K562 (cell line): ENCODE results near the gene BATF. TPM values are rescaled to one million over a fixed set of nuclear protein-coding genes. Genes with fewer than 3 reads are reported as not detected.

ENCODE experiments used
- ATAC-seq: fragments of 200-7000 bp; cut with Tn5 transposase; 3 replicates; pipeline ENCODE4 v1.9.1; 2020; ENCODE audit warnings: moderate library complexity
- BruUV-seq: library from RNA; stranded (reverse); fragments of 400-500 nt; replicated peaks from 2 replicates; lab custom pipeline; 2021; lab: Mats Ljungman, UMichigan
- CTCF ChIA-PET: fragments of 300-600 bp; formaldehyde crosslinking; extraction: SDS; loops from one replicate; lab custom pipeline; 2021; ENCODE audit warnings: low intra/inter-chr PET ratio; lab: Yijun Ruan, JAX
- POLR2A ChIA-PET: fragments of 300-600, 350-650 bp; sonication (Branson Sonifier 250); formaldehyde crosslinking; extraction: SDS; loops from one replicate; lab custom pipeline; 2021; ENCODE audit warnings: antibody characterized with exemption, inconsistent platforms; lab: Yijun Ruan, JAX
- DNase-seq, 4 experiments: peaks; one replicate each; pipeline versions ENCODE4 v3.0.0 to v3.0.0-alpha.2; 2011 to 2018; ENCODE audit warnings: low spot score in 3 of 4, mixed read lengths in 3 of 4; ENCODE audit errors: extremely low read depth in 1 of 4
- FAIRE-seq: peaks from 2 replicates; lab custom pipeline; 2011; peaks lifted over from hg19 to GRCh38; lab: Jason Lieb, UNC
- H2AFZ ChIP-seq: 2 replicates; pipeline ENCODE4 v1.6.0; 2011; ENCODE audit warnings: low read depth, low read length, control low read depth, inconsistent platforms
- H3K27ac ChIP-seq: fragments of 200-600 bp; 3 replicates; pipeline ENCODE4 v1.8.0; 2011; ENCODE audit warnings: low read depth, mild to moderate bottlenecking, control low read depth, inconsistent platforms, low read length, moderate library complexity, mixed read lengths; ENCODE audit errors: extremely low read depth
- H3K27me3 ChIP-seq, 2 experiments: fragments of 300-600 bp in 1 of 2; 2 replicates in 1 of 2; 3 replicates in 1 of 2; pipeline versions ENCODE4 v1.6.0 to v1.8.0; 2011; ENCODE audit warnings: inconsistent platforms in 2 of 2, low read length in 2 of 2, mild to moderate bottlenecking in 1 of 2, mixed read lengths in 1 of 2, moderate library complexity in 1 of 2; ENCODE audit not compliant: control insufficient read depth in 2 of 2, insufficient read depth in 2 of 2
- H3K36me3 ChIP-seq: fragments of 300-600 bp; 3 replicates; pipeline ENCODE4 v1.8.0; 2011; ENCODE audit warnings: mild to moderate bottlenecking, low read length, inconsistent platforms; ENCODE audit not compliant: control insufficient read depth, insufficient read depth
- H3K4me1 ChIP-seq, 2 experiments: fragments of 200-600 bp in 1 of 2; replicated peaks in 1 of 2; 2 replicates in 1 of 2; 3 replicates in 1 of 2; pipeline versions ENCODE4 v1.5.1 to v1.8.0; 2011; ENCODE audit warnings: inconsistent platforms in 2 of 2, low read length in 2 of 2, mild to moderate bottlenecking in 1 of 2, mixed read lengths in 1 of 2, moderate library complexity in 1 of 2; ENCODE audit not compliant: control insufficient read depth in 2 of 2, insufficient read depth in 2 of 2
- H3K4me2 ChIP-seq: 2 replicates; pipeline ENCODE4 v1.6.1; 2011; ENCODE audit warnings: low read length, control low read depth, inconsistent platforms, mixed read lengths; ENCODE audit not compliant: insufficient read depth
- H3K4me3 ChIP-seq: fragments of 200-600 bp; sonication (generic), shearing (Covaris generic); 2 replicates; pipeline ENCODE4 v1.5.1; 2016; ENCODE audit warnings: control low read depth, inconsistent platforms
- H3K79me2 ChIP-seq: fragments of 200-600 bp; 3 replicates; pipeline ENCODE4 v1.8.0; 2011; ENCODE audit warnings: low read length, inconsistent platforms; ENCODE audit not compliant: control insufficient read depth, insufficient read depth
- H3K9ac ChIP-seq, 2 experiments: 2 replicates each; pipeline versions ENCODE4 v1.6.0 to v1.6.1; 2011; ENCODE audit warnings: low read depth in 2 of 2, low read length in 2 of 2, control low read depth in 1 of 2, inconsistent platforms in 1 of 2, mild to moderate bottlenecking in 1 of 2, mixed read lengths in 1 of 2; ENCODE audit not compliant: insufficient read depth in 1 of 2
- H3K9me1 ChIP-seq: one replicate; pipeline ENCODE4 v1.6.0; 2011; ENCODE audit warnings: inconsistent platforms, mild to moderate bottlenecking, low read length, moderate library complexity; ENCODE audit not compliant: control insufficient read depth, insufficient read depth
- H3K9me3 ChIP-seq: replicated peaks from 2 replicates; pipeline ENCODE4 v1.5.1; 2011; ENCODE audit warnings: low read depth, low read length, inconsistent platforms; ENCODE audit not compliant: control insufficient read depth, insufficient read depth
- H4K20me1 ChIP-seq: replicated peaks from 2 replicates; pipeline ENCODE4 v1.6.1; 2011; ENCODE audit warnings: low read length, inconsistent platforms, mixed read lengths; ENCODE audit not compliant: control insufficient read depth, insufficient read depth
- WGBS: fragments of 100-300 bp; shearing (Covaris generic); methylation state at CpG from one replicate; pipeline ENCODE4 v1.1.6; 2016; ENCODE audit warnings: low coverage, mixed read lengths; ENCODE audit not compliant: insufficient coverage; ENCODE audit errors: missing lambda C conversion rate; 5-methylcytosine and 5-hydroxymethylcytosine counted together
- in situ Hi-C: fragments of 300-500 bp; cut with MboI; formaldehyde crosslinking; loops from 4 replicates; pipeline ENCODE4 v1.15.0; 2018; ENCODE audit warnings: inconsistent platforms, mixed read lengths
- intact Hi-C: fragments of 100-400 bp; cut with micrococcal nuclease; formaldehyde crosslinking; loops from 2 replicates; pipeline ENCODE4 v1.14.2; 2022
- polyA plus RNA-seq, 8 experiments: library from polyadenylated mRNA; depleted of rRNA in 4 of 8; stranded (reverse) in 5 of 8; unstranded in 3 of 8; fragments of >200 nt; fragmentation: Nextera tagmentation in 2 of 8; fragmentation: Illumina TruSeq in 1 of 8; extraction: Ambion mirVana in 2 of 8; extraction: Trizol in 1 of 8; gene quantifications; 2 replicates each; pipeline versions ENCODE4 v1.2.1 to v1.2.3, GENCODE V29; 2011 to 2014; ENCODE audit warnings: inconsistent platforms in 1 of 8, missing spikeins in 1 of 8
- total RNA-seq, 7 experiments: library from RNA; depleted of rRNA in 6 of 7; stranded (reverse); fragments of >200 nt in 6 of 7; fragmentation: Illumina TruSeq in 2 of 7; extraction: Trizol in 2 of 7; gene quantifications; 2 replicates each; pipeline versions ENCODE4 v1.2.1 to v1.2.3, GENCODE V29; 2011 to 2021; ENCODE audit warnings: low replicate concordance in 1 of 7
- TF ChIP-seq, protein P1 (sequence below): fragments of 250-450 bp; sonication (Bioruptor Pico); IDR thresholded peaks from 2 replicates; pipeline ENCODE4 v1.4.0; 2020; ENCODE audit warnings: mild to moderate bottlenecking, moderate library complexity

Gene BATF
- total and polyA plus RNA-seq, 9 of the 15 experiments (the other 6 are each of a cell fraction or from before 2014, with no cell fraction given): 0.13 to 2.1 (median 0.55) TPM; not detected in 2

DNA sequence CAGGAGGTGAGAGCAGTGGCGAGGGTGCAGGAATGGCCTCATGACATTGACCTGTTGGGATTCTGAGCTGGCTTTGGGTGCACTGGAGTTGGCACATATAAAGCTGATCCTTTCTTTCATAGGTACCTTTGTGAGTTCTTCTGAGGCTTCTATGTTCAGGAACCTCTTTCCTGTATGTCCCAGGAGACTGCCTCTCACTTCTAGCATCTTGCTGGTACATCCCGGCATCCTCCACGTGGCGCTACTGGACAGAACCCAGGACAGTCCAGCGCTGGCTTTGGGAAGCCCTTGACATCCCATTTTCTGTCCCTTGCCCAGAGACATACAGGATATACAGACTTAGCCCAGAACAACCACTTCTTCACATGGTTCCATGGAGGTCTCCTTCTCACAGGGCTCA is 44.4 kb upstream of the BATF start:
- no peaks in the 10 kb centered on the region for H3K79me2 ChIP-seq
- no peaks in the 10 kb centered on the region; a peak in 1 of 5 replicates for H3K4me1 ChIP-seq
- ChIA-PET CTCF (no interaction called here), POLR2A (interaction anchor here (0.8 kb wide), 1 partner anchor 9 kb away, joined by 3 read pairs; no protein-coding TSS in a partner anchor)
- no peaks in the 10 kb centered on the region for H3K36me3 ChIP-seq
- no peak overlapping the region for H3K27ac ChIP-seq
- H3K4me2 ChIP-seq: no peak overlapping the region
- H2AFZ ChIP-seq: no peak overlapping the region
- H3K27me3 ChIP-seq: peaks cover 0 to 20% of the 10 kb centered on the region in 2 experiments; a peak in 3 of 5 replicates
- DNase-seq: no peak
- H3K9me1 ChIP-seq: no peaks in the 10 kb centered on the region
- in situ Hi-C loops (no loop called here), intact Hi-C loops (loop anchor here (5.0 kb wide), 1 partner anchor 151 kb away; no protein-coding TSS in a partner anchor)
- no peaks in the 10 kb centered on the region for H4K20me1 ChIP-seq
- no TSS peak for BruUV-seq
- no peak for FAIRE-seq
- H3K9me3 ChIP-seq: no peaks in the 10 kb centered on the region
- WGBS: 25% methylated on average over 4 of the region's 5 CpGs
- no peak overlapping the region for H3K9ac ChIP-seq
- no peak overlapping the region for H3K4me3 ChIP-seq
- TF ChIP-seq, protein P1, sequence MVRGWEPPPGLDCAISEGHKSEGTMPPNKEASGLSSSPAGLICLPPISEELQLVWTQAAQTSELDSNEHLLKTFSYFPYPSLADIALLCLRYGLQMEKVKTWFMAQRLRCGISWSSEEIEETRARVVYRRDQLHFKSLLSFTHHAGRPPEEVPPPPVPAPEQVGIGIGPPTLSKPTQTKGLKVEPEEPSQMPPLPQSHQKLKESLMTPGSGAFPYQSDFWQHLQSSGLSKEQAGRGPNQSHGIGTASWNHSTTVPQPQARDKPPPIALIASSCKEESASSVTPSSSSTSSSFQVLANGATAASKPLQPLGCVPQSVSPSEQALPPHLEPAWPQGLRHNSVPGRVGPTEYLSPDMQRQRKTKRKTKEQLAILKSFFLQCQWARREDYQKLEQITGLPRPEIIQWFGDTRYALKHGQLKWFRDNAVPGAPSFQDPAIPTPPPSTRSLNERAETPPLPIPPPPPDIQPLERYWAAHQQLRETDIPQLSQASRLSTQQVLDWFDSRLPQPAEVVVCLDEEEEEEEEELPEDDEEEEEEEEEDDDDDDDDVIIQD (CRISPR knock-in tag): no peak
- ATAC-seq: no peak
